Ishikawa (cell line): ENCODE data around the gene MRPL19.

Experiments
- CEBPB ChIP-seq: IDR thresholded peaks from 2 replicates; pipeline ENCODE4 v1.6.1; 2012
- CREB1 ChIP-seq: IDR thresholded peaks from 2 replicates; pipeline ENCODE4 v1.6.1; 2012; ENCODE audit warnings: low read depth
- EGR1 ChIP-seq: IDR thresholded peaks from 2 replicates; pipeline ENCODE4 v1.6.1; 2012
- EP300 ChIP-seq: IDR thresholded peaks from 2 replicates; pipeline ENCODE4 v1.6.1; 2012; ENCODE audit warnings: borderline replicate concordance
- FOXM1 ChIP-seq: IDR thresholded peaks from 2 replicates; pipeline ENCODE4 v1.6.1; 2012; ENCODE audit warnings: low read depth, borderline replicate concordance
- NFIC ChIP-seq: IDR thresholded peaks from 2 replicates; pipeline ENCODE4 v1.6.1; 2012
- RAD21 ChIP-seq: IDR thresholded peaks from 2 replicates; pipeline ENCODE4 v1.6.1; 2012; ENCODE audit warnings: low read depth
- TAF1 ChIP-seq: IDR thresholded peaks from 2 replicates; pipeline ENCODE4 v1.6.1; 2012; ENCODE audit warnings: low read depth, mild to moderate bottlenecking
- TCF12 ChIP-seq: IDR thresholded peaks from 2 replicates; pipeline ENCODE4 v1.6.1; 2012; ENCODE audit warnings: low read depth
- TEAD4 ChIP-seq: IDR thresholded peaks from 2 replicates; pipeline ENCODE4 v1.6.1; 2012
- YY1 ChIP-seq: IDR thresholded peaks from 2 replicates; pipeline ENCODE4 v1.6.1; 2012; ENCODE audit warnings: low read depth
- ZBTB7A ChIP-seq: IDR thresholded peaks from 2 replicates; pipeline ENCODE4 v1.6.1; 2012; ENCODE audit warnings: low read depth
- TF ChIP-seq, protein P1 (sequence below): IDR thresholded peaks from 2 replicates; pipeline ENCODE4 v1.6.1; 2012
- TF ChIP-seq, protein P2 (sequence below): IDR thresholded peaks from 2 replicates; pipeline ENCODE4 v1.6.1; 2012
- TF ChIP-seq, protein P3 (sequence below): IDR thresholded peaks from 2 replicates; pipeline ENCODE4 v1.6.1; 2012; ENCODE audit warnings: low read depth, mild to moderate bottlenecking

Gene MRPL19

DNA sequence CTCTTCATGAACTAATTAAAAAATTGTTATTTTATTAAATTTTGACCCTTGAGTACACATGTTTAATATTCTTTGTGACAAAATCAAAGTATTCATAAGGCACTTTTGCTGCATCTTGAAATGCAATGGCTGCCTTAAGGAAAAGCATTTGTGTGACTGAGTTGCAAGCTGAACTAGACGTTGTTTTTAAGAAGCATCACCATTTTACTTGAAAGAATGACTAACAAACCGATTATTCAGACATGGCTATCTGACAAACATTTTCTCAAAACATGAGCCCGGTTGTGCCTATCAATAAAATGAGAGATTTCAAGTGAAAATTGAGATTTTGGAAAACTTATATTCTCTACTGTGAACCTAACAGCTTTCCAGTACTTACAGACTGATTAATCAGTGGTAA lies 61.3 kb downstream of the MRPL19 start:
- no peak for TF ChIP-seq NFIC
- TF ChIP-seq EP300: no peak
- TF ChIP-seq, protein P1, sequence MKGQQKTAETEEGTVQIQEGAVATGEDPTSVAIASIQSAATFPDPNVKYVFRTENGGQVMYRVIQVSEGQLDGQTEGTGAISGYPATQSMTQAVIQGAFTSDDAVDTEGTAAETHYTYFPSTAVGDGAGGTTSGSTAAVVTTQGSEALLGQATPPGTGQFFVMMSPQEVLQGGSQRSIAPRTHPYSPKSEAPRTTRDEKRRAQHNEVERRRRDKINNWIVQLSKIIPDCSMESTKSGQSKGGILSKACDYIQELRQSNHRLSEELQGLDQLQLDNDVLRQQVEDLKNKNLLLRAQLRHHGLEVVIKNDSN: no peak
- no peak for TF ChIP-seq CEBPB
- no peak for TF ChIP-seq EGR1
- no peak for TF ChIP-seq ZBTB7A
- TF ChIP-seq RAD21: no peak
- TF ChIP-seq CREB1: no peak
- TF ChIP-seq, protein P2, sequence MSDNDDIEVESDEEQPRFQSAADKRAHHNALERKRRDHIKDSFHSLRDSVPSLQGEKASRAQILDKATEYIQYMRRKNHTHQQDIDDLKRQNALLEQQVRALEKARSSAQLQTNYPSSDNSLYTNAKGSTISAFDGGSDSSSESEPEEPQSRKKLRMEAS: no peak
- no peak for TF ChIP-seq FOXM1
- TF ChIP-seq YY1: no peak
- no peak for TF ChIP-seq TEAD4
- no peak for TF ChIP-seq TAF1
- TF ChIP-seq, protein P3, sequence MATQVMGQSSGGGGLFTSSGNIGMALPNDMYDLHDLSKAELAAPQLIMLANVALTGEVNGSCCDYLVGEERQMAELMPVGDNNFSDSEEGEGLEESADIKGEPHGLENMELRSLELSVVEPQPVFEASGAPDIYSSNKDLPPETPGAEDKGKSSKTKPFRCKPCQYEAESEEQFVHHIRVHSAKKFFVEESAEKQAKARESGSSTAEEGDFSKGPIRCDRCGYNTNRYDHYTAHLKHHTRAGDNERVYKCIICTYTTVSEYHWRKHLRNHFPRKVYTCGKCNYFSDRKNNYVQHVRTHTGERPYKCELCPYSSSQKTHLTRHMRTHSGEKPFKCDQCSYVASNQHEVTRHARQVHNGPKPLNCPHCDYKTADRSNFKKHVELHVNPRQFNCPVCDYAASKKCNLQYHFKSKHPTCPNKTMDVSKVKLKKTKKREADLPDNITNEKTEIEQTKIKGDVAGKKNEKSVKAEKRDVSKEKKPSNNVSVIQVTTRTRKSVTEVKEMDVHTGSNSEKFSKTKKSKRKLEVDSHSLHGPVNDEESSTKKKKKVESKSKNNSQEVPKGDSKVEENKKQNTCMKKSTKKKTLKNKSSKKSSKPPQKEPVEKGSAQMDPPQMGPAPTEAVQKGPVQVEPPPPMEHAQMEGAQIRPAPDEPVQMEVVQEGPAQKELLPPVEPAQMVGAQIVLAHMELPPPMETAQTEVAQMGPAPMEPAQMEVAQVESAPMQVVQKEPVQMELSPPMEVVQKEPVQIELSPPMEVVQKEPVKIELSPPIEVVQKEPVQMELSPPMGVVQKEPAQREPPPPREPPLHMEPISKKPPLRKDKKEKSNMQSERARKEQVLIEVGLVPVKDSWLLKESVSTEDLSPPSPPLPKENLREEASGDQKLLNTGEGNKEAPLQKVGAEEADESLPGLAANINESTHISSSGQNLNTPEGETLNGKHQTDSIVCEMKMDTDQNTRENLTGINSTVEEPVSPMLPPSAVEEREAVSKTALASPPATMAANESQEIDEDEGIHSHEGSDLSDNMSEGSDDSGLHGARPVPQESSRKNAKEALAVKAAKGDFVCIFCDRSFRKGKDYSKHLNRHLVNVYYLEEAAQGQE: no peak
- no peak for TF ChIP-seq TCF12

DNA sequence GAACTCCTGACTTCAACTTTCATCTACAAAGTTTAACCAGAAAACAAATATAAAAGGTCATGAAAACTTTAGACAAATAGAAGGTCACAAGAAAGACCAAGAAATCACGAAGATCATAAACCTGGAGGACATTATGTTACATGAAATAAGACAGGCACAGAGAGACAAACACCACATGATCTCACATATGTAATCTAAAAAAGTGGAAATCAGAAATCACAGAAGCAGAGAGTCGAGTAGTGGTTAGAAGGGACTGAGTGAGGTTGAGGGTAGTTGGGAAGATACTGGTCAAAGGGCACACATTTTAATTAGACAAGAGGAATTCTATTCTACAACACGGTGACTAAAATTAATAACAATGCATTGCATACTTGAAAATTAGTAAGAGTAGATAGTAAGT lies 62.7 kb downstream of the MRPL19 start:
- TF ChIP-seq CEBPB: no peak
- TF ChIP-seq, protein P1: no peak
- TF ChIP-seq FOXM1: no peak
- TF ChIP-seq TEAD4: no peak
- TF ChIP-seq YY1: no peak
- no peak for TF ChIP-seq EP300
- TF ChIP-seq CREB1: no peak
- TF ChIP-seq, protein P2: no peak
- TF ChIP-seq NFIC: no peak
- no peak for TF ChIP-seq TCF12
- no peak for TF ChIP-seq ZBTB7A
- TF ChIP-seq, protein P3: no peak
- no peak for TF ChIP-seq TAF1
- no peak for TF ChIP-seq EGR1
- no peak for TF ChIP-seq RAD21

DNA sequence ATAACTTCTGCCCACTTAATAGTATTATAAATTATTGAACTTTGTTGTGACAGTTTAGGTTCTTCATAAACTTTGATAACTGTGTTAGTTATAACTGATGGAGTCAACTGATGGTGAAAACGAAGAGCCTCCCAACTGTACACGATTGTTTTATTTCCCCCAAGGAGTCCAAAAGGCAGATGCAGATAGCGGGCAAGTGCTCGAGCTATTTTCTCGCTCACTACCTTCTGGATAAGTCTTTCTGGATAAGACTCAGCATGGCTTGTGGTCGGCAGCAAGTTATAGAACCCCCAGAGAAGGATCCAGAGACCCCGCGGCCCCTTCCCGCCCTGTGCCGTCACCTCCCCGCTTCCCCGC lies 63.6 kb downstream of the MRPL19 start:
- TF ChIP-seq, protein P3: no peak
- no peak for TF ChIP-seq YY1
- no peak for TF ChIP-seq TEAD4
- TF ChIP-seq ZBTB7A: no peak
- TF ChIP-seq, protein P1: no peak
- no peak for TF ChIP-seq RAD21
- no peak for TF ChIP-seq TCF12
- TF ChIP-seq EP300: no peak
- TF ChIP-seq, protein P2: no peak
- TF ChIP-seq TAF1: no peak
